Activated CD8-positive, alpha-beta T cell treated with anti-CD3 and anti-CD28 coated beads, Interleukin-2, amount 10 ng/mL, durations not matched to agents 7 days and 5 days (primary cell): Measurements from ENCODE around the gene SLC26A4. TPM values are rescaled to one million over a fixed set of nuclear protein-coding genes. Genes with fewer than 3 reads are reported as not detected.
"Not testable (repeated sequence)": the region's sequence is repeated elsewhere in the genome, so short reads cannot be mapped to it uniquely, and the experiment has no call there.

Experiments used
- ATAC-seq: fragments of 150-1000 bp; cut with Tn5 transposase; one replicate; pipeline ENCODE4 v1.10.0; 2021; ENCODE audit warnings: moderate library complexity
- CTCF ChIA-PET: fragments of 350-600 bp; sonication (Branson Sonifier 250); formaldehyde crosslinking; loops from one replicate; lab custom pipeline; 2021; ENCODE audit warnings: antibody characterized with exemption; lab: Charles Lee
- POLR2A ChIA-PET: fragments of 350-600 bp; sonication (Branson Sonifier 250); formaldehyde crosslinking; loops from one replicate; lab custom pipeline; 2021; ENCODE audit warnings: antibody characterized with exemption; lab: Charles Lee
- DNase-seq: peaks from one replicate; pipeline ENCODE4 v3.0.0-alpha.2; 2020
- H3K27ac Mint-ChIP-seq: one replicate; pipeline ENCODE4 v1.8.0; 2021; ENCODE audit warnings: mild to moderate bottlenecking, mixed read lengths
- H3K27me3 Mint-ChIP-seq: one replicate; pipeline ENCODE4 v1.8.0; 2021; ENCODE audit warnings: low read depth, mixed read lengths
- H3K36me3 Mint-ChIP-seq: one replicate; pipeline ENCODE4 v1.8.0; 2021; ENCODE audit warnings: low read depth, mixed read lengths
- H3K4me1 Mint-ChIP-seq: one replicate; pipeline ENCODE4 v1.8.0; 2021; ENCODE audit warnings: low read depth, mixed read lengths
- H3K4me3 Mint-ChIP-seq: one replicate; pipeline ENCODE4 v1.8.0; 2021; ENCODE audit warnings: mild to moderate bottlenecking, mixed read lengths
- H3K9me3 Mint-ChIP-seq: one replicate; pipeline ENCODE4 v1.8.0; 2022; ENCODE audit warnings: mixed read lengths; ENCODE audit not compliant: insufficient read depth
- total RNA-seq, 2 experiments: library from RNA; stranded (reverse); gene quantifications; one replicate each; pipeline ENCODE4 v1.2.3, GENCODE V29; 2021

The SLC26A4 gene
- total RNA-seq, 2 experiments from 2014 or later = 0.94 to 1.1 TPM

DNA sequence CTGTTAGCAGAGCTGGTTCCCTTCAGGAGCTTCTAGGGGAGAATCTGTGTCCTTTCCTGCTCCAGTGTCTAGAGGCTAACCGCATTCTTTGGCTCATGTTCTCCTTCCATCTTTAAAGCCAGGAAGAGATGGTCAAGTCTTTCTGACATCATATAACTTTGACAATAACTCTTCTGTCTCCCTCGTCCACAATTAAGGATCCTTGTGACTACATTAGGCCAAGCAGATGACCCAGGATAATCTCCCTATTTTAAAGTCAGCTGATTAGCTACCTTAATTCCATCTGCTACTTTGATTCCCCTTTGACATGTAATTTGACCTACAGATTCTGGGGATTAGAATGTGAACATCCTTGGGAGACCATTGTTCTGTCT lies 28.1 kb upstream of the SLC26A4 start:
- Mint-ChIP-seq H3K27me3 (no peaks in the 10 kb centered on the region), H3K4me1 (peaks cover 36% of the 10 kb centered on the region), H3K36me3 (peaks cover 7% of the 10 kb centered on the region), H3K27ac (no peak overlapping the region), H3K4me3 (no peak overlapping the region), H3K9me3 (no peaks in the 10 kb centered on the region)
- ATAC-seq (no peak), DNase-seq (no peak)
- ChIA-PET CTCF (interaction anchor here (0.8 kb wide), 1 partner anchor 15 kb away, joined by 3 read pairs; no protein-coding TSS in a partner anchor), POLR2A (no interaction called here)

DNA sequence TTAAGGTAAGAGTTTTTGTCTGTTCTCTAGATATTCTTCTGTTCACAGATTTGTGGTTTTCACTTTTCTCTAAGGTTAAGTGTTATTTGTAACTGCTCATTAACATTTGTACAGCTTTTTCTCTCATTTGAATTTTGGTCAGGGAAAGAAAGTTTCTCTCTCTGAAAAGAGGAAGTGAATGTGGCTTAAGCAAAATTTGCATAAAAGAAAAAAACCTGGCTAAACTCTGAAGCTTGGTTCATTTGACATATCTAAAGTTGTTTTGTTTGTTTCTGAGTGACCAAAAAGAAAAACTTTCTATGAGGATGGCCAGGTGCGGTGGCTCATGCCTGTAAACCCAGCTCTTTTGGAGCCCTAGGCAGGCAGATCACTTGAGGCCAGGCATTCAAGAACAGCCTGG lies 22.0 kb upstream of the SLC26A4 start:
- Mint-ChIP-seq H3K36me3 (peaks cover 22% of the 10 kb centered on the region), H3K4me3 (peak overlapping the region; percentile 27), H3K27ac (peak overlapping the region; percentile 78), H3K9me3 (peaks cover 7% of the 10 kb centered on the region), H3K27me3 (peaks cover 12% of the 10 kb centered on the region), H3K4me1 (peaks cover 32% of the 10 kb centered on the region)
- ChIA-PET POLR2A (no interaction called here), CTCF (interaction anchor here (0.7 to 1.1 kb wide), 3 partner anchors 10 to 54 kb away, joined by 3 to 5 read pairs (median 3); partner anchors contain the start of gene SLC26A4)
- peak; percentile 30 for ATAC-seq
- DNase-seq = no peak

DNA sequence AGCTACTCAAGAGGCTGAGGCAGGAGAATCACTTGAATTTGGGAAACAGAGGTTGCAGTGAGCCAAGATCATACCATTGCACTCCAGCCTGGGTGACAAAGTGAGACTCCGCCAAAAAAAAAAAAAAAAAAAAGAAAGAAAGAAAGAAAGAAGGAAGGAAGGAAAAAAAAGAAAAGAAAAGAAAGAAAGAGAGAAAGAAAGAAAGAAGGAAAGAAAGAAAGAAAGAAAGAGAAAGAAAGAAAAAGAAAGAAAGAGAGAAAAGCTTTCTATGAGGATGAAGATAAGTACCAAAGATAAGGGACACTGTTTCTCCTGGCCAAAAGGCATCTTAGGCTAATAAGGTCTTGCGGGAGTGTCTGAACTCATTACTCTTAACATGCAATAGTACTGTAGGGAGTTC lies 21.6 kb upstream of the SLC26A4 start:
- H3K4me3 Mint-ChIP-seq, POLR2A ChIA-PET, ATAC-seq, H3K9me3 Mint-ChIP-seq, DNase-seq: not testable (repeated sequence)
- CTCF ChIA-PET = interaction anchor here (1.1 kb wide), 1 partner anchor 23 kb away, joined by 5 read pairs; the partner anchor contains the start of gene SLC26A4
- peaks cover 22% of the 10 kb centered on the region for H3K36me3 Mint-ChIP-seq
- H3K27me3 Mint-ChIP-seq = peaks cover 12% of the 10 kb centered on the region
- peaks cover 34% of the 10 kb centered on the region for H3K4me1 Mint-ChIP-seq
- H3K27ac Mint-ChIP-seq = peak overlapping the region; percentile 78

DNA sequence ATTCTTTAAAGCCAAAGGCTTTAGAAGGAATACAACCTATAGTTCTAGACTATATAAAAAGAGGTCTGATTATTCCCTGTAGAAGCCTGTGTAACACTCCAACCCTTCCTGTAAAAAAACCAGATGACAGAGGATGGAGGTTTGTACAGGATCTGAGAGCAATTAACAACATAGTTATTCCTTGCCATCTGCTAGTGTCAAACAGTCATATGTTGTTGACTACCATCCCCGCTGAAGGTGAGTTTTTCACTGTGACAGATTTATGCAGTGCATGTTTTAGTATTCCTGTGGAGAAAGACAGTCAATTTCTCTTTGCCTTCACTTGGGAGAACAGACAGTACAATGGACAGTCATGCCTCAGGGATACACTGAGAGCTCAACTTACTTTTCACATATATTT lies 19.0 kb upstream of the SLC26A4 start:
- Mint-ChIP-seq H3K36me3 (peaks cover 22% of the 10 kb centered on the region), H3K27ac (no peak overlapping the region), H3K4me3 (no peak overlapping the region), H3K27me3 (peaks cover 15% of the 10 kb centered on the region), H3K9me3 (peaks cover 7% of the 10 kb centered on the region), H3K4me1 (peaks cover 35% of the 10 kb centered on the region)
- no peak for DNase-seq
- ChIA-PET CTCF (no interaction called here), POLR2A (no interaction called here)
- ATAC-seq = no peak

DNA sequence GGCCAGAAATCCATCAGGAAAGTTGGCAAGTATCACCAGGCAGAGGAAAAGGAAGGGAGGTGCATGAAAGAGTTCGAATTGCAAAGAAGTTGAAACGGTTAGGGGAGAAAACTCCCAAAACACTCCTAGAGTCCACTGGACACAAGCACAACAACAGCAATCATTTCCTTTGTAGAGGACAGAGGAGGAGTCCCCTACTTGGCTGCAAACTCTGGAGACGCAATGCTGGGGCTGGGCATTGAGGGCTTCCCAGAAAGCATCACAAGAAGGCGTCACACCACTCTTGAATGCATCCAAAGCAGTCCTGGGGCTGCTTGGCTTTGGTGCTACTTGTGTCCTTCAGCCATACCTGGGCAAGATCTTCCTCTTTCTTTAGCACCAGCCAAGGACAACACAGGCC lies 18.1 kb upstream of the SLC26A4 start:
- DNase-seq (no peak), ATAC-seq (no peak)
- peaks cover 20% of the 10 kb centered on the region for H3K36me3 Mint-ChIP-seq
- peaks cover 35% of the 10 kb centered on the region for H3K4me1 Mint-ChIP-seq
- POLR2A ChIA-PET = no interaction called here
- no peak overlapping the region for H3K4me3 Mint-ChIP-seq
- peaks cover 15% of the 10 kb centered on the region for H3K27me3 Mint-ChIP-seq
- H3K27ac Mint-ChIP-seq = no peak overlapping the region
- peaks cover 7% of the 10 kb centered on the region for H3K9me3 Mint-ChIP-seq
- CTCF ChIA-PET = no interaction called here

DNA sequence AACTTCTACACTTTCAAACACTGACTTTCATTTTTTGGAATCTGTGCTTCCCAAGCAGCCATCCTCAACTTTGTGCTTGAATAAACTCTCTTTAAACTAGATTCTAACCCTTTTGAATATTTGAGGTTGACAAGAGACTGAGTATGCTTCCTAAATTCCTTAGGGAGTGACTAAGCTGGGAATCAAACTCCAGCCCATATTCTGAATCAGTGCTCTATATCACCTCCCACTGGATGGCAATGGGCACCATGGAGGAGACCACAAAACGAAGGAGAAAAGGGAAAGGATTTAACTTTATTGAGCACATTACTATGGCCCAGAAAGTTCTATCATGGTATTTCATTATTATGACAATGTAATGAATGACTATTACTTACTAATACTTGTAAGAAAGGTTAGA lies 17.2 kb upstream of the SLC26A4 start:
- CTCF ChIA-PET = no interaction called here
- peaks cover 15% of the 10 kb centered on the region for H3K27me3 Mint-ChIP-seq

DNA sequence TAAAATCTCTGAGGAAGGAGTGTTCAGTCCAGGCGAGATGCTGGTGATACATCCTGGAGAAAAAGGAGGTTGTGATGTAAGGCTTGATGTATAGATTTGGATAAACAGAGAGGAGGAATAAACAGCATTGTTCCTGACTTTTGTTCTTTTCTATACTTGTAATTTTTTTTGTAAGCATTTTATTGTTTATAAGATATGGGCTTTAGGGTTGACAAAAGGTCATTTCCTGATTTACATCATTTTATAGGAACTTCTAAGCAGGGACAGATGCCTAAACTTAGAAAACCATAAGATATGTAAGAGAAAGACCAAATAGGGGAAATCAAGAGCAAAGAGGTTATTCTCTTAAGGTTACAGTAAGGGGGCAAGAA lies 16.7 kb upstream of the SLC26A4 start:
- H3K4me3 Mint-ChIP-seq = peak overlapping the region; percentile 16

More for the DNA sequence above, 17.2 kb upstream of the SLC26A4 start:
- no peak overlapping the region for H3K4me3 Mint-ChIP-seq
- DNase-seq = no peak
- peaks cover 13% of the 10 kb centered on the region for H3K36me3 Mint-ChIP-seq
- POLR2A ChIA-PET = no interaction called here
- no peak for ATAC-seq
- H3K4me1 Mint-ChIP-seq = peaks cover 29% of the 10 kb centered on the region
- peaks cover 2% of the 10 kb centered on the region for H3K9me3 Mint-ChIP-seq
- H3K27ac Mint-ChIP-seq = no peak overlapping the region

DNA sequence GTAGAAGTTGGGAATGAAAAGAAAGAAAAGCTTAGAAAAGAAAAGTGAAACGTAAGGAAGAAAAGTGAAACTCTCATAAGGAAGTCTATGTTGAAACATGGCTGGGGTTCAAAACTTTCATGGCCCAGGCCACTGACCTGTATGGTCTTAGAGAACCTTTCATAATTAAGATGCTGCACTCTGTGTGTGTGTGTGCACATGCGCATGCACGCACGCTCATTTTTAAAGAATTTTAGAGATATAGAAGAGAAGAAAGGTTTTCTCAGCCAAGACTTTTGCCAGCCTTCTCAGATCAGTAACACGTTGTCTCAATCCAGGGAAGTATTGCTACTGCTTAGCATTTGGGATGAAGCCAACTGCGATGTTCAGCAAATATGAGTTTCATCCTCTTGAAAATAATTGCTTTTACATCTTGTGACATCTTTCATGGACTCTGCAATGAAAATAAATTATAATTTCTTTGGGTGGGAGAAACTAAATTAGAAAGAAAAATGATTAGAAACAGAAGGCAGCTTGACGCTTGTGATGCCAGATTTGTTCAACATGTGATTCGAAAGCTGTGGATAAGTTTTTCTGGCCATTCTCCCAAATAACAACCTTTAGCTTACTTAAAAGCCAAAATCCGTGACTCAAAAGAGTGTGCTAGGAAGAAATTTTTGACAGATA lies 16.2 kb upstream of the SLC26A4 start:
- CTCF ChIA-PET = interaction anchor here (0.9 kb wide), 1 partner anchor 9 kb away, joined by 3 read pairs; no protein-coding TSS in a partner anchor
- Mint-ChIP-seq H3K4me1 (peaks cover 19% of the 10 kb centered on the region), H3K9me3 (no peaks in the 10 kb centered on the region), H3K36me3 (peaks cover 9% of the 10 kb centered on the region), H3K4me3 (peak overlapping the region; percentile 16), H3K27ac (no peak overlapping the region), H3K27me3 (peaks cover 15% of the 10 kb centered on the region)
- no peak for DNase-seq
- POLR2A ChIA-PET = no interaction called here
- ATAC-seq = no peak

More for the DNA sequence above, 16.7 kb upstream of the SLC26A4 start:
- CTCF ChIA-PET = no interaction called here
- H3K9me3 Mint-ChIP-seq = no peaks in the 10 kb centered on the region
- no peak overlapping the region for H3K27ac Mint-ChIP-seq
- POLR2A ChIA-PET = no interaction called here
- peaks cover 15% of the 10 kb centered on the region for H3K27me3 Mint-ChIP-seq
- H3K36me3 Mint-ChIP-seq = peaks cover 11% of the 10 kb centered on the region
- DNase-seq (no peak), ATAC-seq (no peak)
- peaks cover 24% of the 10 kb centered on the region for H3K4me1 Mint-ChIP-seq

DNA sequence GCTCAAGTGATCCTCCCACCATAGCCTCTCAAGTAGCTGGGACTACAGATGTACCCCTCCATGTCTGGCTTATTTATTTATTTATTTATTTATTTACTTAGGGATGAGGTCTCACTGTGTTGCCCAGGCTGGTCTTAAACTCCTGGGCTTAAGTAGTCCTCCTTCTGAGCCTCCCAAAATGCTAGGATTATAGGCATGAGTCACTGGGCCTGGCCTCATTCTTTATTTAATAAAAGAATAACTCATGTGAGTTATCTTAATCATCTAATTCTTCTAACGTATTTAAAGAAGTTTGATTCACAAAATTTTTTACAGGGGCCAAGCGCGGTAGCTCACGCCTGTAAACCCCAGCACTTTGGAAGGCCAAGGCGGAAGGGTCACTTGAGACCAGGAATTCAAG lies 8.0 kb upstream of the SLC26A4 start:
- Mint-ChIP-seq H3K4me3 (no peak overlapping the region), H3K4me1 (peaks cover 17% of the 10 kb centered on the region), H3K9me3 (no peaks in the 10 kb centered on the region), H3K27me3 (peaks cover 9% of the 10 kb centered on the region), H3K27ac (no peak overlapping the region), H3K36me3 (peaks cover 3% of the 10 kb centered on the region)
- DNase-seq (no peak), ATAC-seq (no peak)
- ChIA-PET CTCF (no interaction called here), POLR2A (no interaction called here)

DNA sequence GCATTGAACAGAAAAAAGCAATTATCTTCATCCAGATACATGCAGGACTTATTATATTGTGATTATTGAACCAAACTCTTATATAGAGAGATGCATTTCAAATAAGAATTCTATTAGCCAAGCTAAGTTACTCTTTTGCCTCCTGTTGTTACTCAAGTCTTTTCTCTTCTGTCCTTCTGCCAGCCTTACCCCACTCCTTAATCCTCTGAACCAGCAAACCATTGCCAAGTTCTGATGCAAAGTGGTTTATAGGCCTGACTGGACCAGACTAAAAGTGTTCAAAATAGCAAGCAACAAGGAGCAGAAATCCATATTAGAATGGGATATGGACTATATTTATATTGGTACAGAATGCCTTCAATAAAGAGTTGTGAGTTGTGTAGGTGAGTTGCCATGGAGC lies 2.2 kb upstream of the SLC26A4 start:
- ATAC-seq (no peak), DNase-seq (no peak)
- Mint-ChIP-seq H3K4me3 (no peak overlapping the region), H3K27ac (no peak overlapping the region), H3K4me1 (peaks cover 50% of the 10 kb centered on the region), H3K36me3 (no peaks in the 10 kb centered on the region), H3K27me3 (no peaks in the 10 kb centered on the region), H3K9me3 (no peaks in the 10 kb centered on the region)
- ChIA-PET CTCF (interaction anchor here (1.5 kb wide), 1 partner anchor 85 kb away, joined by 4 read pairs; no protein-coding TSS in a partner anchor), POLR2A (no interaction called here)

DNA sequence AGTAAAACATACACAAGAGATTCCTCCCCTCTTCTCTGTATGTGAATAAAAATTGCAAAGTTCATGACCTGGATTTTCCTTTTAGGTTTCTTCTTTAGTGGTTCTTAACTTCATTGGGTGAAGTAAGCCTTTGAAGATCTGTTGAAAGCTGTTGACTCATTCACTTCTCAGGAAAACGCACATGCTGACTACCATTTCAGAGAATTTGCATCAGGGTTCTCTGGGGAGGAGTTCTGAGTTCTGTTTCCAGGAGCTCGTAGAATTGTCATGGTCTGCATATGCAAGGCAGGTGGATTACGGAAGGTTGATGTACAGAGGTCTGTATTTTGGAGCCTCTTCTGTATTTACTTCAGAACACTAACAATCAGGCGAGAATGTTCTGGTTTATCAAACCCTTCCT lies 962 bp upstream of the SLC26A4 start:
- Mint-ChIP-seq H3K4me3 (peak overlapping the region; percentile 83), H3K27ac (peak overlapping the region; percentile 7), H3K9me3 (no peaks in the 10 kb centered on the region), H3K27me3 (no peaks in the 10 kb centered on the region), H3K4me1 (peaks cover 45% of the 10 kb centered on the region), H3K36me3 (no peaks in the 10 kb centered on the region)
- ChIA-PET CTCF (interaction anchor here (0.8 to 1.5 kb wide), 3 partner anchors 23 to 96 kb away, joined by 3 to 4 read pairs (median 3); partner anchors contain the start of genes COG5 and DUS4L), POLR2A (no interaction called here)
- DNase-seq (peak; percentile 63), ATAC-seq (peak; percentile 73)

DNA sequence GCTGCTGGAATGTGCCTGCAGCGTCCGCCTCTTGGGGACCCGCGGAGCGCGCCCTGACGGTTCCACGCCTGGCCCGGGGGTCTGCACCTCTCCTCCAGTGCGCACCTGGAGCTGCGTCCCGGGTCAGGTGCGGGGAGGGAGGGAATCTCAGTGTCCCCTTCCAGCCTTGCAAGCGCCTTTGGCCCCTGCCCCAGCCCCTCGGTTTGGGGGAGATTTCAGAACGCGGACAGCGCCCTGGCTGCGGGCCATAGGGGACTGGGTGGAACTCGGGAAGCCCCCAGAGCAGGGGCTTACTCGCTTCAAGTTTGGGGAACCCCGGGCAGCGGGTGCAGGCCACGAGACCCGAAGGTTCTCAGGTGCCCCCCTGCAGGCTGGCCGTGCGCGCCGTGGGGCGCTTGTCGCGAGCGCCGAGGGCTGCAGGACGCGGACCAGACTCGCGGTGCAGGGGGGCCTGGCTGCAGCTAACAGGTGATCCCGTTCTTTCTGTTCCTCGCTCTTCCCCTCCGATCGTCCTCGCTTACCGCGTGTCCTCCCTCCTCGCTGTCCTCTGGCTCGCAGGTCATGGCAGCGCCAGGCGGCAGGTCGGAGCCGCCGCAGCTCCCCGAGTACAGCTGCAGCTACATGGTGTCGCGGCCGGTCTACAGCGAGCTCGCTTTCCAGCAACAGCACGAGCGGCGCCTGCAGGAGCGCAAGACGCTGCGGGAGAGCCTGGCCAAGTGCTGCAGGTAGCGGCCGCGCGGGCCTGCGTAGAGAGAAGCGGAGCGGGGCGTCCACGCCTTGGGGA lies 645 bp downstream of the SLC26A4 start:
- Mint-ChIP-seq H3K27ac (no peak overlapping the region), H3K4me3 (peak overlapping the region; percentile 83), H3K27me3 (no peaks in the 10 kb centered on the region), H3K9me3 (no peaks in the 10 kb centered on the region), H3K4me1 (peaks cover 33% of the 10 kb centered on the region), H3K36me3 (no peaks in the 10 kb centered on the region)
- DNase-seq = peak; percentile 69
- CTCF ChIA-PET = interaction anchor here (0.6 to 2.7 kb wide), 13 partner anchors 15 to 446 kb away, joined by 3 to 9 read pairs (median 3); partner anchors contain the start of genes COG5 and DUS4L
- peak; percentile 71 for ATAC-seq
- POLR2A ChIA-PET = interaction anchor here (1.5 kb wide), 1 partner anchor 83 kb away, joined by 6 read pairs; the partner anchor contains the start of gene CBLL1
